HepG2 (cell line): ENCODE data around the gene FAM89B. TPM values are rescaled to one million over a fixed set of nuclear protein-coding genes. Genes with fewer than 3 reads are reported as not detected.

Experiments used
- MBNL3 ChIP-seq: fragments of 250-450 bp; sonication (Bioruptor Pico); conservative IDR thresholded peaks from 2 replicates; pipeline ENCODE4 v1.8.0; 2022; ENCODE audit warnings: mild to moderate bottlenecking, inconsistent platforms
- MTA1 ChIP-seq: sonication (generic); formaldehyde crosslinking; IDR thresholded peaks from 2 replicates; pipeline ENCODE4 v1.4.0; 2020; ENCODE audit warnings: missing genetic modification reagents, mild to moderate bottlenecking, borderline replicate concordance
- MTERF4 ChIP-seq: sonication (generic); formaldehyde crosslinking; IDR thresholded peaks from 2 replicates; pipeline ENCODE4 v1.8.0; 2023; ENCODE audit warnings: mild to moderate bottlenecking, missing genetic modification reagents
- MTF1 ChIP-seq: sonication (generic); formaldehyde crosslinking; IDR thresholded peaks from 2 replicates; pipeline ENCODE4 v1.5.0; 2020; ENCODE audit warnings: missing genetic modification reagents
- NR2F6 ChIP-seq, 2 experiments: IDR thresholded peaks; 2 replicates each; pipeline ENCODE4 v1.6.1; 2016; ENCODE audit warnings: antibody characterized with exemption in 1 of 2, mild to moderate bottlenecking in 1 of 2
- PHF21A ChIP-seq: sonication (generic); formaldehyde crosslinking; IDR thresholded peaks from 2 replicates; pipeline ENCODE4 v1.5.0; 2020; ENCODE audit warnings: mild to moderate bottlenecking, missing genetic modification reagents
- RAD21 ChIP-seq: fragments of 450-650 bp; formaldehyde crosslinking; IDR thresholded peaks from 2 replicates; pipeline ENCODE4 v1.5.0; 2020; ENCODE audit warnings: mild to moderate bottlenecking
- SIX1 ChIP-seq: sonication (generic); formaldehyde crosslinking; IDR thresholded peaks from 2 replicates; pipeline ENCODE4 v1.4.0; 2020; ENCODE audit warnings: missing genetic modification reagents, borderline replicate concordance
- SKI ChIP-seq: fragments of 450-650 bp; IDR thresholded peaks from one replicate; pipeline ENCODE4 v1.6.1; 2018; ENCODE audit warnings: mild to moderate bottlenecking; ENCODE audit not compliant: partially characterized antibody
- ZNF234 ChIP-seq: sonication (generic); formaldehyde crosslinking; conservative IDR thresholded peaks from 2 replicates; pipeline ENCODE4 v1.5.1; 2020; ENCODE audit warnings: mild to moderate bottlenecking, missing genetic modification reagents
- ZNF256 ChIP-seq: sonication (generic); formaldehyde crosslinking; conservative IDR thresholded peaks from 2 replicates; pipeline ENCODE4 v1.4.0; 2020; ENCODE audit warnings: missing genetic modification reagents
- ZNF567 ChIP-seq: sonication (generic); formaldehyde crosslinking; IDR thresholded peaks from 2 replicates; pipeline ENCODE4 v1.8.1; 2023; ENCODE audit warnings: mild to moderate bottlenecking, missing genetic modification reagents, borderline replicate concordance
- ZNF616 ChIP-seq: sonication (generic); formaldehyde crosslinking; IDR thresholded peaks from 2 replicates; pipeline ENCODE4 v1.5.0; 2020; ENCODE audit warnings: low read depth, mild to moderate bottlenecking, missing genetic modification reagents
- ZNF646 ChIP-seq: sonication (generic); formaldehyde crosslinking; IDR thresholded peaks from 2 replicates; pipeline ENCODE4 v1.9.0; 2021; ENCODE audit warnings: mild to moderate bottlenecking, missing genetic modification reagents
- ZSCAN30 ChIP-seq: sonication (generic); formaldehyde crosslinking; IDR thresholded peaks from 2 replicates; pipeline ENCODE4 v1.5.0; 2020; ENCODE audit warnings: mild to moderate bottlenecking, missing genetic modification reagents
- ZSCAN31 ChIP-seq: sonication (generic); formaldehyde crosslinking; IDR thresholded peaks from 2 replicates; pipeline ENCODE4 v1.5.0; 2020; ENCODE audit warnings: low read depth, mild to moderate bottlenecking, missing genetic modification reagents
- polyA plus RNA-seq, 8 experiments: library from polyadenylated mRNA; depleted of rRNA in 3 of 8; stranded (reverse) in 7 of 8; unstranded in 1 of 8; fragments of >200 nt; fragmentation: Illumina TruSeq in 4 of 8; extraction: Trizol in 4 of 8; gene quantifications; 2 replicates each; pipeline versions ENCODE4 v1.2.1 to v1.2.3, GENCODE V29; 2011 to 2016; ENCODE audit warnings: low read depth in 4 of 8, missing spikeins in 1 of 8, mixed read lengths in 1 of 8; ENCODE audit not compliant: insufficient read depth in 1 of 8
- total RNA-seq, 5 experiments: library from RNA; depleted of rRNA; stranded (reverse); fragments of >200 nt; fragmentation: Illumina TruSeq; extraction: Trizol; gene quantifications; 2 replicates each; pipeline ENCODE4 v1.2.3, GENCODE V29; 2016; ENCODE audit warnings: low read depth in 1 of 5
- TF ChIP-seq, protein P1 (sequence below): sonication (generic); formaldehyde crosslinking; IDR thresholded peaks from 2 replicates; pipeline ENCODE4 v1.9.0; 2022; ENCODE audit warnings: low read depth, missing genetic modification reagents
- TF ChIP-seq, protein P2 (sequence below): fragments of 450-650 bp; IDR thresholded peaks from 2 replicates; pipeline ENCODE4 v1.6.1; 2017

The FAM89B gene
- total and polyA plus RNA-seq, 2 of the 13 experiments (the other 11 are each of a cell fraction or from before 2014, with no cell fraction given) = 5.7 to 8.0 TPM

- TF ChIP-seq MBNL3 (CRISPR knock-in tag) (no peak), ZNF646 (CRISPR knock-in tag) (no peak), ZSCAN31 (CRISPR knock-in tag) (peak; percentile 24; the same call in 1 of the 2 replicates), MTF1 (CRISPR knock-in tag) (no peak), MTA1 (CRISPR knock-in tag) (peak; percentile 89; the same call in 1 of the 2 replicates), RAD21 (CRISPR knock-in tag) (peak; percentile 87), ZNF234 (no peak; the same call in 1 of the 2 replicates), ZNF256 (CRISPR knock-in tag) (no peak), MTERF4 (CRISPR knock-in tag) (peak; percentile 94), SIX1 (CRISPR knock-in tag) (no peak), SKI (no peak), NR2F6 (IDR thresholded peaks at IDR 0.05) (no peak), NR2F6 (CRISPR knock-in tag; IDR thresholded peaks at IDR 0.05) (peak; percentile 66; the same call in 1 of the 2 replicates), ZSCAN30 (CRISPR knock-in tag) (no peak), ZNF616 (CRISPR knock-in tag) (0 out of 2 replicates have a peak, but pooled peaks have one; percentile 47), PHF21A (peak; percentile 84; the same call in 1 of the 2 replicates), ZNF567 (CRISPR knock-in tag) (peak; percentile 66)
- TF ChIP-seq, protein P1, sequence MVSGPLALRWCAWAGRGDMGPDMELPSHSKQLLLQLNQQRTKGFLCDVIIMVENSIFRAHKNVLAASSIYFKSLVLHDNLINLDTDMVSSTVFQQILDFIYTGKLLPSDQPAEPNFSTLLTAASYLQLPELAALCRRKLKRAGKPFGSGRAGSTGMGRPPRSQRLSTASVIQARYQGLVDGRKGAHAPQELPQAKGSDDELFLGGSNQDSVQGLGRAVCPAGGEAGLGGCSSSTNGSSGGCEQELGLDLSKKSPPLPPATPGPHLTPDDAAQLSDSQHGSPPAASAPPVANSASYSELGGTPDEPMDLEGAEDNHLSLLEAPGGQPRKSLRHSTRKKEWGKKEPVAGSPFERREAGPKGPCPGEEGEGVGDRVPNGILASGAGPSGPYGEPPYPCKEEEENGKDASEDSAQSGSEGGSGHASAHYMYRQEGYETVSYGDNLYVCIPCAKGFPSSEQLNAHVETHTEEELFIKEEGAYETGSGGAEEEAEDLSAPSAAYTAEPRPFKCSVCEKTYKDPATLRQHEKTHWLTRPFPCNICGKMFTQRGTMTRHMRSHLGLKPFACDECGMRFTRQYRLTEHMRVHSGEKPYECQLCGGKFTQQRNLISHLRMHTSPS (CRISPR knock-in tag) = no peak
- TF ChIP-seq, protein P2, sequence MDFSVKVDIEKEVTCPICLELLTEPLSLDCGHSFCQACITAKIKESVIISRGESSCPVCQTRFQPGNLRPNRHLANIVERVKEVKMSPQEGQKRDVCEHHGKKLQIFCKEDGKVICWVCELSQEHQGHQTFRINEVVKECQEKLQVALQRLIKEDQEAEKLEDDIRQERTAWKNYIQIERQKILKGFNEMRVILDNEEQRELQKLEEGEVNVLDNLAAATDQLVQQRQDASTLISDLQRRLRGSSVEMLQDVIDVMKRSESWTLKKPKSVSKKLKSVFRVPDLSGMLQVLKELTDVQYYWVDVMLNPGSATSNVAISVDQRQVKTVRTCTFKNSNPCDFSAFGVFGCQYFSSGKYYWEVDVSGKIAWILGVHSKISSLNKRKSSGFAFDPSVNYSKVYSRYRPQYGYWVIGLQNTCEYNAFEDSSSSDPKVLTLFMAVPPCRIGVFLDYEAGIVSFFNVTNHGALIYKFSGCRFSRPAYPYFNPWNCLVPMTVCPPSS = no peak
Observed at GRCh38 chr11:65569973-65570918, 2.1 kb upstream of the FAM89B start, which contains the start of gene ZNRD2 (continued).
